Measurements from ENCODE around the gene PNMA6F.

DNA sequence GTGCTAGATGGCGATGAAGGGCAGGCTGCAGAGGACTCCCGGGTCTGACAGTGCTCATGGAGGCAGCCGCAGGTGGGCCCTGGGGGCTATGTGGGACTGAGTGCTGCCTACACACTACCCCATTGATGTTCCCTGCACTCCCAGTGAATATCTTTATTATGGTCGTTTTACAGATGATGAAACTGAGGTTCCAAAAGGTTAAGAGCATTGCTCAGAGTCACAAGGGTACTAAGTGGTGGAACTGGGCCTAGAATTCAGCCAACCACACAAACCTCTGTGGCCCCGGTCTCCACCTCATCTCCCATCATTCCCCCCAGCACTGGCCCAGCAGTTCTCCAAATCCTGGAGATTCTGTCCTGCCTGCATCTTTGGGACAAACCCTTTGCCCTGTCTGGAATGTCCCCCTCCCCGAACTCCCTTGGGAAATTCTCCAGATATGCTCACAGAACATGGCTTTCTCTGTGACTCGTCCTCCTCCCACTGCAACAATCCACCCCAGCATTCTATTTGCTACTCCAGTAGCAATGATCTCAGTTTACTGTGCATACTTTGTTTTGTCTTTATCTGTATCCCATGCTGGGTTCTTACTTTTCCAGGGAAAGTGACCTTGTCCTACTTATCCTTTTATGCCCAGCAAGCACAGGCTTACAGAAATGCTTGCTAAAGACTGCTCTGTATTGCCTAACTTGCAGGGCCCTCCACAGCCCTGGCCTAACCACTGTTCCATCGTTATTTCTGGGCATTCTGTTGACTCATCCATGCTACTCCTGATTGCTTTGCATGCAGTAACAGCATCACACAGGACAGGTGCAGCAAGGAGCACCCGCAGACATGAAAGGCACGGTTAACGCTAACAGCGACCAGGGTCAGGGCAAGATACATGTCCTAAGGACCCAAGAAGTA lies 14.0 kb downstream of the PNMA6F start:
- TF ChIP-seq, protein P1, sequence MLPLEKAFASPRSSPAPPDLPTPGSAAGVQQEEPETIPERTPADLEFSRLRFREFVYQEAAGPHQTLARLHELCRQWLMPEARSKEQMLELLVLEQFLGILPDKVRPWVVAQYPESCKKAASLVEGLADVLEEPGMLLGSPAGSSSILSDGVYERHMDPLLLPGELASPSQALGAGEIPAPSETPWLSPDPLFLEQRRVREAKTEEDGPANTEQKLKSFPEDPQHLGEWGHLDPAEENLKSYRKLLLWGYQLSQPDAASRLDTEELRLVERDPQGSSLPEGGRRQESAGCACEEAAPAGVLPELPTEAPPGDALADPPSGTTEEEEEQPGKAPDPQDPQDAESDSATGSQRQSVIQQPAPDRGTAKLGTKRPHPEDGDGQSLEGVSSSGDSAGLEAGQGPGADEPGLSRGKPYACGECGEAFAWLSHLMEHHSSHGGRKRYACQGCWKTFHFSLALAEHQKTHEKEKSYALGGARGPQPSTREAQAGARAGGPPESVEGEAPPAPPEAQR (CRISPR knock-in tag; IDR thresholded peaks at IDR 0.05), result no peak
- TF ChIP-seq, protein P2, sequence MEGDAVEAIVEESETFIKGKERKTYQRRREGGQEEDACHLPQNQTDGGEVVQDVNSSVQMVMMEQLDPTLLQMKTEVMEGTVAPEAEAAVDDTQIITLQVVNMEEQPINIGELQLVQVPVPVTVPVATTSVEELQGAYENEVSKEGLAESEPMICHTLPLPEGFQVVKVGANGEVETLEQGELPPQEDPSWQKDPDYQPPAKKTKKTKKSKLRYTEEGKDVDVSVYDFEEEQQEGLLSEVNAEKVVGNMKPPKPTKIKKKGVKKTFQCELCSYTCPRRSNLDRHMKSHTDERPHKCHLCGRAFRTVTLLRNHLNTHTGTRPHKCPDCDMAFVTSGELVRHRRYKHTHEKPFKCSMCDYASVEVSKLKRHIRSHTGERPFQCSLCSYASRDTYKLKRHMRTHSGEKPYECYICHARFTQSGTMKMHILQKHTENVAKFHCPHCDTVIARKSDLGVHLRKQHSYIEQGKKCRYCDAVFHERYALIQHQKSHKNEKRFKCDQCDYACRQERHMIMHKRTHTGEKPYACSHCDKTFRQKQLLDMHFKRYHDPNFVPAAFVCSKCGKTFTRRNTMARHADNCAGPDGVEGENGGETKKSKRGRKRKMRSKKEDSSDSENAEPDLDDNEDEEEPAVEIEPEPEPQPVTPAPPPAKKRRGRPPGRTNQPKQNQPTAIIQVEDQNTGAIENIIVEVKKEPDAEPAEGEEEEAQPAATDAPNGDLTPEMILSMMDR (IDR thresholded peaks at IDR 0.05), result no peak
